HuH-7.5 (cell line): ENCODE data around the gene TIMM22.
"Not testable (repeated sequence)": the region's sequence is repeated elsewhere in the genome, so short reads cannot be mapped to it uniquely, and the experiment has no call there.

Experiments used
- DNase-seq: peaks from one replicate; pipeline ENCODE4 v3.0.0; 2011; ENCODE audit warnings: low spot score

Gene TIMM22

DNA sequence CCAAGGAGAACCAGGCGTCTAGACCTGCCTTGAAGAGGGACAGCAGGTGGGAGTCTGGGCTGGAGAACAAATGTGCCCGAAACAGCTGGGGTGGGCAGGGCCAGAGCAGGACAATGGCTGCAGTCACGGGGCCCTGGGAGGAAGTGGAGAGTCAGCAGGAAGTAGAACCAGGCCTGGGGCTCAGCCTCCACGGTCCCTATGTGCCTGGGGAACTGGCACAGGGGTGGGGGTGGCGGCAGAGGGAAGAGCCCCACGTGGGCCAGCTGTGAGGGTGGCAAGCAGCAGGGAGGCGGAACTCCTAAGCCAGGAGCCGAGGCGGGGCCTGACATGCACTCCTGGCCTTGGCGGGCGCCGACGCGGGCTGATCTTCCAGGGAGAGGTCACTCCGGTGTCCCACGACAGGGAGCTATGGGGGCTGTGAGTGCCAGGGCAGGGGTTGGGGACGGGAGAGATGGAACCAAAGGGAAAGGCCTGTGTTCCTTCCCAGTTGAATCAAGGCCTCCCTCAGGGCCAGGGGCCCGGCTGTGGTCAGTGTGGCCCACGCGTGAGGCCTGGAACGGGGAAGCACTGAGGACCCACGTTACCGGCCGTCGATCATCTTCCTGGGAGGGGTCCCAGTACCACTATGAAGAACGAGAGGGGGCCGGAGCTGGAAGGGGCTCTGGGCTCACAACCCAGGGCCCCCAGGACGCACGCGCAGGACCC is 42.7 kb downstream of the TIMM22 start:
- DNase-seq, result no peak

- no peak for DNase-seq
Observed at GRCh38 chr17:1040216-1040600, 43.3 kb downstream of the TIMM22 start.

GRCh38 chr17:1041746-1042145 is 44.8 kb downstream of the TIMM22 start:
- no peak for DNase-seq

GRCh38 chr17:1042486-1042885 is 45.6 kb downstream of the TIMM22 start:
- DNase-seq, result no peak

DNA sequence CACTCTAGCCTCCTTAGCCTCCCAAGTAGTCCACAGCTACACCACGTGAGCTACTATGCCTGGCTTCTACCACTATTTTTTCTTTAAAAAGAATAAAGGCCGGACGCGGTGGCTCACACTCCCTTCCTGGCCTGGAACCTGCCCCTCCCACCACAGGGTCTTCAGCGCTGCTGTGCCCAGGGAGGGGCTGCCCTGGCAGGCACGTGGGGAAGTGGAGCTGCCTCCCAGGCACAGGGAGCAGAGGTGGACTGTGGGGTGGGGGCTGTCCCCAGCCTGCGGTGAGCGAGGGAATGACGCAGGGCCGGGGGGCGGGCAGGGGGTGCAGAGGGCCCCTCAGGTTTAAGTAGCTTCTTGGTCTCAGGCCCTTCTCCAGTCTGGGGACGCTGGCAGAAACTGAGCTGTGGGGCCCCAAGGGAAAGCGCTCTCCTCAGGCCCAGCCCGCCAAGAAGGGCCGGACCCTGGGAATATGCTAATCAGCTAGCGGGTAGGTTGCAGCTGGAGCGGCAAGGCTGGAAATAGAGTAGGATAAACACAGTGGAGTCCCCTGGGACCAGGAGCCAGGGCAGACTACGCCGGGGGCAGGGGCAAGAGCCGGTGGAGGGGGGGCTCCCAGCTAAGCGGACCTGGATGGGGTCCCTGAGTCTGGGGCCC is 46.8 kb downstream of the TIMM22 start:
- no peak for DNase-seq

GRCh38 chr17:1044387-1045009 is 47.6 kb downstream of the TIMM22 start:
- not testable (repeated sequence) for DNase-seq

DNA sequence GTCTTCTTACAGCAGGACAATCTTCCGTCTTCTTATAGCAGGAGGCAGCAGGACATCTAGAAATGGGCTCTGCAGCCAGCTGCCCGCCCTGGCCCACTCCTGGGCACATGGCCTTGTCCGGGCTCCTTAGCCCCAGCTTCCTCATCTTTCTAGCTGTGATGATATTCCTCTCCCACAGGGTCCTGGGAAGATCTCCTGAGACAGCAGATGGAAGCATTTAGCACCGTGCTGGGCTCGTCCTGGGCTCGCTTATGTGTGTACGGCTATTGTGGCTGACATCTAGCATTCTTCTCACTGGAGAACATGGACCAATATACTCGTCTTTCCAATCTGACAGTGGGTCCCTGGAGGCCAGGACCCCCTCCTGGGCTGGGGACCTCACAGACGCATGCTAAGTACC is 48.5 kb downstream of the TIMM22 start:
- DNase-seq, result no peak

DNA sequence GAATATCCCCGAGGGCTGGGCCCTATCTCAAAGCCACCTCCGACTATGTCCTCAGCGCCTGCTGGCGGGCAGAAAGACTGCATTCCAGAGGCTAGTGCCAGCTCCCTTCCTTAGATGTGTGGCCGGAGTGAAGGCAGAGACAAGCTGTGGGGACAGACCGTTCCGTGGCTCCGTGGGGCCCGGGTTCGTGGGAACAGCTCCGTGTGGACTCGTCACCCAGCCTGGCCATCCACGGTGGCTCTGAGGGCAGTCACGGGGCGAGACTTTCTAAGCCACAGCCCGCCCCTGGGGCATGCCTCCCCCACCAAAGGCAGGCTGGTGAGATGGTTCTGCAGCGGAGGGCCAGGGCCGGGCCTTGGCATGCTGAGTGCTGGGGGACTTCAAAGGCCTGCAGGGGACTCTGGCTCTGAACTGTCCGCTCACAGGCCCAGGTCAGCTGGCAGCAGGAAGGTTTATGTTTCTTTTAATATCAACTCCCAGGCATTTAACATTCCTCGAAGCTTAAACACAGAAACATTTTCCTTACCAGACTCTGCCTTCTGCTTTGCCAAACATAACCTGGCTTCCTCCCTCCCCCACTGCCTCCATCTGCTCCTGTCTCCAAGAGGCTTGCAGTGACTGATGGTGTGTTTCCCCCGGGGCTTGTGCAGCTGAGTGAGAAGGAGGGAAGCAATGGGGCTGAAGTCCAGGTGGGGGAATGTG is 50.4 kb downstream of the TIMM22 start:
- no peak for DNase-seq

DNA sequence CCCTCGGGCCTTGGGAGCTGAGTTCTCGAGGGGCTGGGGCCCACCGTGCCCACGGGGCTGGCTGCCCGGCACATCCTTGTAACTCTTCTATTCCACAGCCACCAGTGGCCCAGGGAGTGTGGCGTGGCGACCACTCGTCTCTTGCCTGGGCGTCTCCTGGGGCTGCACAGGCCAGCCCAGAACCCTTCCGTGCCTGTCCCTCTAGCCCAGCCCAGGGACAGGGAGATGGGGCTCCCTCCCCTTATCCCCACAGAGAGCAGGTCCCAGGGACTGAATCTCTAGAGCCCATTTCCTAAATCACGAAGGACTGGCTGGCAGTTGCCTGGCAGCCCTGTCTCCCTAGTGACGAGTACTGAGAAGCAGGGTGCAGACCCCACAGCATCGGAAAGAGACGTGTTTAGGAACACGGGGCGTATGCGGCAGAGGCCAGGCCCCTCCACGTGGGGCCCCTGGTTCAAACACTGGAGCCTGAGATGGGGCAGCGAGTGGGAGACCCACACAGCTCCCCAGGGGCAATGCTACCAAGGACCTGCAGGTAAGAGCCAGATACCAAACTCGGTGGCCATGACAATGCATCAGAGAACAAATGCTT is 51.0 kb downstream of the TIMM22 start:
- DNase-seq, result no peak

GRCh38 chr17:1048516-1049115 is 51.7 kb downstream of the TIMM22 start:
- not testable (repeated sequence) for DNase-seq

DNA sequence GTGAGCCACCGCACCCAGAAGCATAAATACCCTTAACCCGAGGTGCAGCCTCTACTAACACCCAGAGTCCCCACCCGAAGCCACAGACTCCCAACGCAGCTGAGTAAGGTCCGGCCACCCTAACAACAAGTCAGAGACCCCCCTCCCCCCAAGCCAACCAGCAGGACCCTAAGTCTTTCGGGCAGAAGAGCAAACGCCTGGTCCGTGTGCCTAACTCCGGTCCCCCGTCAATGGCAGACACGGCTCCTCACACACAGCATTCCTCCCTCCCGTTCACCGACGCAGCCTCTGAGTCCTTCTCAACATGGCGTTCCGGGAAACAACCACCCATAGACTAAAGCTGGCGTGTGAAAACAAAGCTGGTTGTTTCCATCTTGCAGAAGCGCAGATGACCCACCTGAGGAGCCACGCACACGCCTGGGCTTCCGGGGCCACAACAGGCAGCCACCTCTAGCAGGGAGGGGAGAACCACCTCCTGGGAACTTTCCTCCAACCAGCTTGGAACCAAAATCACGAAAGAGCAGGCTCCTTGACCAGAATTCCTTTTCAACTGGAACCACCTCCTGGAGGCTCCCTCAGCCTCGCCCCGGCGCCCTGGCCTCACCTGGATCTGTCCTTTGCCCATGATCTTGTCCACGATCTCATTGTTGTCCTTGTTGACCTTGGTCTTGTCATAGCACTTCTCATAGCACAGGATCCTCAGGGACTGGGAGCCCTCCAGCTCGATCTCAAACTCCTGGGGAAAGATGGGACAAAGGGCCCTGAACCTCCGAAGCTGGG is 52.7 kb downstream of the TIMM22 start:
- no peak for DNase-seq

- DNase-seq, result no peak
Observed at GRCh38 chr17:1050246-1050995, 53.5 kb downstream of the TIMM22 start.

DNA sequence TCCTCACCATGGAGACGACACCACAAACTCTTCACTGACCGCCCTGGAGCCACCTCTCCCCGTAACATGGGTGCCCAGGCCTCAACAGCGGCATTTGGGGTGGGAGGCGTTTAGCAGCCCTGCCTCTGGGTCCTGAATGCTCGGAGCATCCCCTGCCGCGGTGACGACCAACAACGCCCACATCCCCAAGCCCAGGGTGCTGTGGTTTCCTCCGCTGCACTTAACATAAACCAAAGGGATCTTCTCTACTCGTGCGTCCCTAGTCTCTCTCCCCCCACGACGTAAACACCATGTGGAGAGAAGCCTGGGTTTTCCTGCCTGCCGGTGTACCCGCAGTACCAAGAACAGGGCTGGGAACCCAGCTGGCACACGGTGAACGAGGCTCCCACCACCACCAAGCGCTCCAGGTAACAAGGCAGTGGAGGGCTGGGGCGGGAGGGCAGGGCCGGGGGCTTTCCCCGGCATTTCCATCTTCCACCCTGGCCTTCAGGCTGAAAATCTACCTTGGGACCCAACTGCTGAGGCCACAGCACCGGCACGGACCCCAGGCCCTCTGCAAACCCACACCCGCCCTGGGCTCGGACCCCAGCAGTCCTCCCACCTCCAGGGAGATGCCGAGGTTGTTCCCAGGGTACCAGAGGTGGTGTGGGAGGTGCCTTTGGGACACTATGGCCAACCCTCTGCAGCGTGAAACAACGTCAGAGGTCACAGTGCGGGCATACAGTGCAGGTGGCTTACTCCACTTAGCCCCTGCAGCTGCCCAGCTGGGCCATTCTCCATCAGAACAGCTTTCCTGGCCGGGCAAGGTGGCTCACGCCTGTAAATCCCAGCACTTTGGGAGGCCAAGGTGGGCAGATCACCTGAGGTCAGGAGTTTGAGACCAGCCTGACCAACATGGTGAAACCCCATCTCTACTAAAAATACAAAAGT is 54.3 kb downstream of the TIMM22 start:
- DNase-seq, result no peak
